Stimulated activated CD4-positive, alpha-beta T cell treated with anti-CD3 and anti-CD28 coated beads, Interleukin-4, amount 100 ng/mL, for 24 hours (primary cell): ENCODE results near the gene ACTR3.
A peak's percentile ranks its signal among the peaks of the same experiment; 100 is the strongest.
"Not testable (repeated sequence)": the region's sequence is repeated elsewhere in the genome, so short reads cannot be mapped to it uniquely, and the experiment has no call there.

Experiments
- DNase-seq: peaks from one replicate; pipeline ENCODE4 v3.0.0-alpha.2; 2020

Gene ACTR3

DNA sequence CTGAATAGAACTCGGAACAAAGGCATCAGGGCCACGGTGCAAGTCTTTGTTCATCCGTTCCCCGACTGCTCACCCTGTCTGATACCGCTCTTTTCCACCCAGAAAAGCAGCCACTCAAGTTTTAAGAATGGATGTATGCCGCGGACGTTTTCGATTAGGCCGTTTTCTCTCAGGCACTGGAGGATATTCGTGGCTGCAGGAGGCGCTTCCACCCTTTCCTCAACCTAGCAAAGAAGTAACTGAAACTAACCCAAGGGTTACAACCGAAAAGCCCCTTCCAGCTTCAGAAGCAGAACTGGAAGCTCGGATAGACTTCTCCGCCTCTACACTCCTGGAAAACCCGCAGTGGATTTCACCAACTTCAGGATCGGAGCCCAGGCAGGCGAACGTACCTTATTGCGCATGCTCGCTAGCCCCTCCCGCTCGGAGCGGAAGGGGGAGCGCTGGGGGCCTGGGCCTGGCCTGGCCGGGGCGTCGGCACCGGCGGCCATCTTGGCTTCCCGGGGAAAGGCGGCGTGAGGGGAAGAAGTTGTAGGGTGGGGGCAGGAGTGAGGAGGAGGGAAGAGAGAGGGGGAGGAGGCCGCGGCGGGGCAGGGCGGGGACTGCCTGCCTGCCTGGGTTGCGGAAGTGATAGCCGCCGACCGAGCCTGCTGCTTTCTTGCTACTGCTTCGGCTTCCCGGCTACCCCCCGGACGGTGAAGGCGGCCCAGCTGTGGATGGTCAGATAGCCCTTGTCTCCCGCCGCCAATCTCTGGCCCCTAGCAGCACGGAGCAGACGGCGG is at the start of gene ACTR3:
Gene ACTR3 (plus strand): TSS at position 619 of the 782 bp plus-strand sequence. CDS start 191 bp downstream, outside the sequence.
- DNase-seq: peak; percentile 98

GRCh38 chr2:113840518-113840917 is 49.4 kb upstream of the ACTR3 start:
- no peak for DNase-seq

GRCh38 chr2:113842919-113843736 is 46.8 kb upstream of the ACTR3 start:
- no peak for DNase-seq

- DNase-seq: not testable (repeated sequence)
Measured at GRCh38 chr2:113843737-113844050, 46.2 kb upstream of the ACTR3 start.

DNA sequence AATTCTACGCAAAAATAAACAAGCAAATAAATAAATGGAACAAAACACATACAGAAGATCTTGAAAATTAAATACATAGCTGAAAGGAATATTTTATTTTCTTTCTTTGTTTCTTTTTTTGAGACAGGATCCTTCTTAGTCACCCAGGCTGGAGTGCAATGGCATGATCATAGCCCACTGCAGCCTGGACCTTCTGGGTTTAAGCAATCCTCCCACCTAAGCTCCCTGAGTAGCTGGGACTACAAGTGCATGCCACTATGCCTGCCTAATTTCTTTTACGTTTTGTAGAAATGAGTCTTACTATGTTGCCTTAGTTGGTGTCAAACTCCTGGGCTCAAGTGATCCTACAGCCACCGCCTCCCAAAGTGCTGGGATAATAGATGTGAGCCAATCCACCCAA is 44.6 kb upstream of the ACTR3 start:
- DNase-seq: no peak

- not testable (repeated sequence) for DNase-seq
Measured at GRCh38 chr2:113845796-113846195, 44.1 kb upstream of the ACTR3 start.

GRCh38 chr2:113846429-113846828 is 43.5 kb upstream of the ACTR3 start:
- DNase-seq: no peak

- DNase-seq: no peak
Measured at GRCh38 chr2:113847144-113847543, 42.7 kb upstream of the ACTR3 start.

GRCh38 chr2:113848758-113849415 is 41.0 kb upstream of the ACTR3 start:
- peak; percentile 45 for DNase-seq

- DNase-seq: no peak
Measured at GRCh38 chr2:113850687-113851086, 39.2 kb upstream of the ACTR3 start.

- no peak for DNase-seq
Measured at GRCh38 chr2:113851640-113852039, 38.2 kb upstream of the ACTR3 start.

DNA sequence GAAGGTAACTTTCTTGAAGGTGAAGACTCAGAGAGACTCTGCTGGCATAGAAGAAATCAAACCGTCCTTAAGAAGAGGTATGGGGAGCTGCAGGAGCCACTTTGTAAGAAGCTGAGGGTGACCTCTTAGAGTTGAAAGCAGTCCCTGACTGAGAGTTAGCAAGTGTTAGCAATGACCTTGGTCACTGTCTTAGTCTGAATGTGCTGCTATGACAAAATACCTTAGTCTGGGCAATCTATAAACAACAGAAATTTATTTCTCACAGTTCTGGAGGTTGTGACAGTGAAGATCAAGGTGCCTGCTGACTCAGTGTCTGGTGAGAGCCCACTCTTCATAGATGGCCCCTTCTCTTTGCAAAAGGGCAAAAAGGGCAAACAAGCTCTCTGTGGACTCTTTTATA is 35.7 kb upstream of the ACTR3 start:
- no peak for DNase-seq

DNA sequence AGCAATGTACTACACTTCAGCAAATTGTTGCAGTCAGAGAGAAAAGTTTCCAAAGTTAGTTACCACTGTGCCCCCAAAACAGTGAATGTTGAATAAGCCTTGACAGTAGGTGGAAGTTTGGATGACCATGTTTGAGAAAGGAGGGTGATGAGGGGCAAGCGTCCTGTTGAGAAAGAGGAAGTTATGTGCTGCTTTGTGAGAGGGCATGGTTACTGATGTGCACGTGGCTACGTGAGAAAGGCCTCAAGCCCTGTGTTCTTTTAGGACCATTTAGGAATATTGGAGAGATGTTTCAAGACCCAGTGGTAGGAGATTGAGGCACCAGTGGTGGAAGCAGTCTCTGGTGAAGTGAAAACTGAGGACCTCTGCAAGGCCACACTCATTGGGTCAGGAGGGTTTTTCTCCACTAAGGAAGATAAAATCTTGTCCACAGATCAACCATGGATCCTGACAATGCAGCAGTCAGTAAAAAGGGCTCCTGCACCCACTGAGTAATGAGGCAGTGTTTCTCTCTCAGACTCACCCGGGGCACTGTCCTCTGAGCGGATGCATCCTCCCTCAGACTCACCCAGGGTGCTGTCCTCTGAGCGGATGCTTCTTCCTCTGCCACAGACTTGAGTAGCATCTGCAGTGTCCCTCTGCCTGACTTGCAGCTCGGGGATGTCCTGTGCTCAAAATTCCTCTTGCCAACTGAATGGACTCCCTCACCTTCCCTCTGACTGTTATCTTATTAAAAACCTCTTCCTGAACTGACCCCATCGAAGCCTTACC is 34.7 kb upstream of the ACTR3 start:
- DNase-seq: no peak

DNA sequence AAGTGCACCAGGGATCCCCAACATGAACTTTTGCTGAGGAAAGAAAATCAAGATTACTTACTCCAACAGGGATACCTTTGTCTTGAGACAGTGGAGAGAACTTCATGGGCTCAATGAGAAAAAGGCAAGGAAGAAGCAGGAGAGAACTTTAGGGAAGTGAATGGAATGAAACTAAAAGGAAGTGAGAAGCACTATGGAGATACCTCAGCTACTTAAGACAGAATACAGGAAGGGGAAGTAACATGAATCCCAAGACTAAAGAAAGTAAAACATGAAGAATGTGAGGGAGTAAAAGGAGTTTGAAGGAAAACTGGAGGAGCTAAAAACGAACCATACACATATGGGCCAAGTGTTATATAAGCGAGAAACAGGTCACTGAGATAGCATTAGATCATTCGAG is 32.4 kb upstream of the ACTR3 start:
- no peak for DNase-seq

- no peak for DNase-seq
Measured at GRCh38 chr2:113858764-113859163, 31.1 kb upstream of the ACTR3 start.

- DNase-seq: no peak
Measured at GRCh38 chr2:113861740-113862139, 28.1 kb upstream of the ACTR3 start.

DNA sequence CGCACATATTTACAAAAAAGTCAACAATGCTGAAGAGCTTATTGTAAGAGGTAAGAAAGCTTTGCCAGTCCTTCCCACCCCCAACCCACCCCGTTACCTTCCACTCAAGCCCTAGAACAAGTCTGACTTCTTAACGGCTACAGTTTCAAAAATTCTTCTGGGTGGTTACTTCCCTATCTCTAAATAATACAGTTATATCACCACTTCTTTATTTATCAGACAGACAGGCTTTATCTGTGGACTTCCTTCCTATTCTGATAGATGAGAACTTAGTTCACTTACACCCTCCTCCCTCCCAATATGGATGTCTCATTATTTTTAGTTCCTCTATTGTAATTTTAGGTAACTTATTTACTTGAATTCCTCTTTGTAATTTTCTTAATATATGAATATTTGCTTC is 26.7 kb upstream of the ACTR3 start:
- no peak for DNase-seq

- no peak for DNase-seq
Measured at GRCh38 chr2:113867571-113867970, 22.3 kb upstream of the ACTR3 start.

DNA sequence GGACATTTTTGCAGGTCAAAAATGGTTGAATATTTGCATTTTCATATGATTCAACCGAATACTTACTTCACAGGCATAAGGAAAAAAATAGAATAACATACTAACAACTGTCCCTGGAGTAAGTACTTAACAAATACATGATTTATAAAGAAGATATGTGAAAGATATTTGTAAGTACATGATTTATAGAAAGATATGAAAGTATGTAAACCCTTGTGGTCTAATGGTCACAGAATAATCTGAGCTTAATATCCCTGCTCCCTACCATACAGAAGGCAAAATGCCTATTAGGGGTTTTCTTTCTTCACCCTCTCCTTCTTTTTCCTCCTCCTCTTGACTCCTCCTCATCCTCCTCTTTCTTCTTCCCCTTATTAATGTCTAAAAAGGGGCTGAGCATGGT is 20.6 kb upstream of the ACTR3 start:
- DNase-seq: no peak

DNA sequence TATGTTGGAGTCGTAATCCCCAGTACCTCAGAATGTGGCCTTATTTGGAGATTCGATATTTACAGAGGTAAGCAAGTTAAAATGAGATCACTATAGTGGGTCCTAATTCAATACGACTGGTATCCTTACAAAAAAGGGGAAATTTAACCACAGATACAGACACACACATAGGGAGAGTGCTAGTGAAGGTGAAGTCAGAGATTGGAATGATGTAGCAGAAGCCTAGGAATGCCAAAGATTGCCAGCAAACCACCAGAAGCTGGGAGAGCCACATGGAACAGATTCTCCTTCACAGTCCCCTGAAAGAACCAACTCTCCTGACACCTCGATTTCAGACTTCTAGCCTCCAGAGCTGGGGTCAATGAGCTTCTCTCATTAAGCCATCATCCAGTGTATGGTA is 17.7 kb upstream of the ACTR3 start:
- no peak for DNase-seq

DNA sequence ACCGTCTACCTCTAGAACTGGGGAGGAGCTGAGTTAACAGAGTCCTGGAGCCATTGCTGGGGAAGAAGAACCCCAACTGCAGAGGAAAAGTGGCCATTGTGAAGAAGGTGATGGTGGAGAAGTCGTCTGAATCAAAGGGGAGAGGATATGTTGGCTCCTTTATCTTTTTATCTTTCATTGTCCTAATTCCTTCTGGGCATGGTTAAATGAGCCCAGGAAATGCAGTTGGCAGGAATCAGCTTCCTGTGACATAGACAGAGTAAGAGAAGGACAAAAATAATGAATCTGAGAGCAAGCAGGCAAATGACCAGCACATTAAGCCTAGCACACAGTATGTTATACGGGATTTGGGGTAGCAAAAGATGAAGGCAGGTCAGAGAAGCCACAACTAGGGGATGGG is 16.0 kb upstream of the ACTR3 start:
- no peak for DNase-seq

DNA sequence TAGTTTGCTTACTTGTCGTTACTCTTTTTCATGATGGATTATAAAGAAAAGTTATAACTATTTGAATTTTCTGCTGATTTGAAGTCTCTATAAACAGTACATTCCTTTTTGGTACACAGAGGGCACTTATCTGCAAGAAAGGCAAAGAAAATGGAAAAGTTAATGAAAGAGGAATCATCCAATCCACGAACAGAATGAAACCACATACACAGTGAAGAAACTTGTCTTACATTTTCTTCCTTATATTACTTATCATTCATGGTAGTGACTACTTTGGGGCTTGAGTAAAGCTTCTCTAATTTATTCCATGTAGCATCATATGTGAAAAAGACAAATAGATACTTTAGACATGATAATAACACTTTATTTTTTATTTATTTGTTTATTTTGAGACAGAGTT is 14.8 kb upstream of the ACTR3 start:
- no peak for DNase-seq
